ENCODE data around the gene HBZ. TPM values are rescaled to one million over a fixed set of nuclear protein-coding genes. Genes with fewer than 3 reads are reported as not detected.
"Not testable (repeated sequence)": the region's sequence is repeated elsewhere in the genome, so short reads cannot be mapped to it uniquely, and the experiment has no call there.

The HBZ gene
- total RNA-seq, 6 experiments from 2014 or later, result not detected

DNA sequence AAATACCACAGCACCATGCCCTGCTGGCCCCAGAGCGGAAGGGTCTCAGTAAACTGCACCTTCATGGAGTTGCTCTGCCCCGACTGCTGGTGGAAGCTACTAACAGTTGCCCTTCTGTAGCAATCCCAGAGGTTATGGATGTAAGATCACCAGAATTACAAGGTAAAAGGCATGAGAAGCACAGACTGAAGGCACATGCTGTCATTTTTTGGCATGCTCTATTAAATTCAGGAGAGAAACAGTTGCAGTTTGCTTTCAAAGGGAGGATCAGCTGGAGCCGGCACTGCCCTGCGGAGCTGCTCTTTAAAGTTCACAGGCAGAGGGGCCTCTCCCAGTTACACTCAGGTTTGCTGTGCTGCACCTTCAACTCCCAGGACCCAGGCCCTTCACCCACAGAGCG, 33.1 kb upstream of the HBZ start:
- H3K27ac Mint-ChIP-seq, result no peak overlapping the region
- DNase-seq, result no peak
- no peak overlapping the region for H3K4me3 Mint-ChIP-seq
- no peak for TF ChIP-seq CTCF (IDR thresholded peaks at IDR 0.05)
- H3K4me1 Mint-ChIP-seq (ENCODE audit: low read depth), result peaks cover 9% of the 10 kb centered on the region
- H3K9me3 Mint-ChIP-seq, result no peaks in the 10 kb centered on the region
- no peaks in the 10 kb centered on the region for H3K27me3 Mint-ChIP-seq (ENCODE audit: insufficient read depth)
- 0 out of 2 replicates have a peak, but pooled peaks cover 5% of the 10 kb centered on the region for H3K36me3 Mint-ChIP-seq (ENCODE audit: low read depth)

- no peak overlapping the region for H3K4me3 Mint-ChIP-seq
- no peak overlapping the region for H3K27ac Mint-ChIP-seq
- 0 out of 2 replicates have a peak, but pooled peaks cover 5% of the 10 kb centered on the region for H3K36me3 Mint-ChIP-seq (ENCODE audit: low read depth)
- H3K27me3 Mint-ChIP-seq (ENCODE audit: insufficient read depth), result no peaks in the 10 kb centered on the region
- H3K4me1 Mint-ChIP-seq (ENCODE audit: low read depth), result peaks cover 5% of the 10 kb centered on the region; the same call in 1 of the 2 replicates
- H3K9me3 Mint-ChIP-seq, result no peaks in the 10 kb centered on the region
- no peak for TF ChIP-seq CTCF (IDR thresholded peaks at IDR 0.05)
- no peak for DNase-seq
Measured at GRCh38 chr16:119835-120491, 32.5 kb upstream of the HBZ start.

GRCh38 chr16:120756-121155, 31.7 kb upstream of the HBZ start:
- H3K27ac Mint-ChIP-seq, result no peak overlapping the region
- no peak for TF ChIP-seq CTCF (IDR thresholded peaks at IDR 0.05)
- H3K4me1 Mint-ChIP-seq (ENCODE audit: low read depth), result peaks cover 5% of the 10 kb centered on the region
- H3K27me3 Mint-ChIP-seq (ENCODE audit: insufficient read depth), result no peaks in the 10 kb centered on the region
- H3K36me3 Mint-ChIP-seq (ENCODE audit: low read depth), result 0 out of 2 replicates have a peak, but pooled peaks cover 5% of the 10 kb centered on the region
- no peaks in the 10 kb centered on the region for H3K9me3 Mint-ChIP-seq
- no peak overlapping the region for H3K4me3 Mint-ChIP-seq
- DNase-seq, result no peak

DNA sequence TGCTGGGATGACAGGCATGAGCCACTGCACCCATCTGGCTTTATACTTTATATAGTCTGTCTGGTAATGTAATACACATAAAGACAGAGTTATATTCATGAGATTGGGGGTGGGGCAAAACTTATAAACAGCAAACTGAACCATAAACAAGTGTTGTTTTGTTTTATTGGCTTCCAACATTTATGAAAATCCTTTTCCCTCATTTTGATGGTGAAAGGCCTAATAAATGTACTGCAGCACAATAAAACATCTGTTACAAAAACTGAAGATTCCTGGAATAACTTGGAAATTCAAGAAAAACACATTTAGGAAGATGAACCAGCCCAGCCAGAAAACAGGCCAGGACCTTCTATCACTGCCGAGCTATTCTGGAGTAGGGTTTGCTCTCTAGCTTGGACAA, 30.1 kb upstream of the HBZ start:
- no peaks in the 10 kb centered on the region for H3K36me3 Mint-ChIP-seq (ENCODE audit: low read depth)
- H3K4me3 Mint-ChIP-seq, result no peak overlapping the region
- H3K4me1 Mint-ChIP-seq (ENCODE audit: low read depth), result peaks cover 5% of the 10 kb centered on the region
- TF ChIP-seq CTCF (IDR thresholded peaks at IDR 0.05), result no peak
- no peak overlapping the region for H3K27ac Mint-ChIP-seq
- no peaks in the 10 kb centered on the region for H3K27me3 Mint-ChIP-seq (ENCODE audit: insufficient read depth)
- no peaks in the 10 kb centered on the region for H3K9me3 Mint-ChIP-seq
- DNase-seq, result no peak

DNA sequence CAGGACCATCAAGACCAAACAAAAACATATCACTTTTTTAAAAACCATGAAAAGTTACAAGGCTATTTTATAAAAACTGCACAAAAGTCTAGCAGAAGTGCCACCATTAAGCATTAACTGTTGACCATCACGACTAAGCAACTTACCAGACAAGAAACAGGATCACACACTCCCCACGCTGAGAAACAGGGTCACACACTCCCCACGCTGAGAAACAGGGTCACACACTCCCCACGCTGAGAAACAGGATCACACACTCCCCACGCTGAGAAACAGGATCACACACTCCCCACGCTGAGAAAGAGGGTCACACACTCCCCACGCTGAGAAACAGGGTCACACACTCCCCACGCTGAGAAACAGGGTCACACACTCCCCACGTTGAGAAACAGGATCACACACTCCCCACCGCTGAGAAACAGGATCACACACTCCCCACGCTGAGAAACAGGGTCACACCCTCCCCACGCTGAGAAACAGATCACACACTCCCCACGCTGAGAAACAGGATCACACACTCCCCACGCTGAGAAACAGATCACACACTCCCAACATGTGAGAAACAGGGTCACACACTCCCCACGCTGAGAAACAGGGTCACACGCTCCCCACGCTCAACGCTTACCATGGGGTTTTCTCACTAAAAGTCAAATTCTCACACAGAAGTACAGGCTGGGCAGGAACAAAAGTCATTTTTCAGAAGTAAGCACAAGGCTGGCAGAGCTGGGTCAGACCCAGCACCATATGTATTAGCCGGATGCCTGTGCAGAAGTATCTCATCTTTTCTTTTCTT, 28.7 kb upstream of the HBZ start:
- not testable (repeated sequence) for H3K36me3 Mint-ChIP-seq (ENCODE audit: low read depth); H3K9me3 Mint-ChIP-seq; H3K27me3 Mint-ChIP-seq (ENCODE audit: insufficient read depth); DNase-seq; H3K27ac Mint-ChIP-seq; H3K4me1 Mint-ChIP-seq (ENCODE audit: low read depth); H3K4me3 Mint-ChIP-seq

- no peak for DNase-seq
- Mint-ChIP-seq H3K36me3 (ENCODE audit: low read depth) (no peaks in the 10 kb centered on the region), H3K27me3 (ENCODE audit: insufficient read depth) (no peaks in the 10 kb centered on the region; the same call in 1 of the 2 replicates), H3K4me1 (ENCODE audit: low read depth) (peaks cover 5% of the 10 kb centered on the region), H3K4me3 (no peak overlapping the region), H3K9me3 (no peaks in the 10 kb centered on the region), H3K27ac (no peak overlapping the region)
- TF ChIP-seq CTCF (IDR thresholded peaks at IDR 0.05), result no peak
Measured at GRCh38 chr16:125011-125410, 27.4 kb upstream of the HBZ start.

All from HFFc6 (cell line).